GM10847 (cell line): Measurements from ENCODE around the gene PKM.

ENCODE experiments used
- POLR2A ChIP-seq: IDR thresholded peaks from 2 replicates; pipeline ENCODE4 v1.6.1; 2011; ENCODE audit not compliant: insufficient read length; ENCODE audit errors: extremely low read depth

PKM gene

DNA sequence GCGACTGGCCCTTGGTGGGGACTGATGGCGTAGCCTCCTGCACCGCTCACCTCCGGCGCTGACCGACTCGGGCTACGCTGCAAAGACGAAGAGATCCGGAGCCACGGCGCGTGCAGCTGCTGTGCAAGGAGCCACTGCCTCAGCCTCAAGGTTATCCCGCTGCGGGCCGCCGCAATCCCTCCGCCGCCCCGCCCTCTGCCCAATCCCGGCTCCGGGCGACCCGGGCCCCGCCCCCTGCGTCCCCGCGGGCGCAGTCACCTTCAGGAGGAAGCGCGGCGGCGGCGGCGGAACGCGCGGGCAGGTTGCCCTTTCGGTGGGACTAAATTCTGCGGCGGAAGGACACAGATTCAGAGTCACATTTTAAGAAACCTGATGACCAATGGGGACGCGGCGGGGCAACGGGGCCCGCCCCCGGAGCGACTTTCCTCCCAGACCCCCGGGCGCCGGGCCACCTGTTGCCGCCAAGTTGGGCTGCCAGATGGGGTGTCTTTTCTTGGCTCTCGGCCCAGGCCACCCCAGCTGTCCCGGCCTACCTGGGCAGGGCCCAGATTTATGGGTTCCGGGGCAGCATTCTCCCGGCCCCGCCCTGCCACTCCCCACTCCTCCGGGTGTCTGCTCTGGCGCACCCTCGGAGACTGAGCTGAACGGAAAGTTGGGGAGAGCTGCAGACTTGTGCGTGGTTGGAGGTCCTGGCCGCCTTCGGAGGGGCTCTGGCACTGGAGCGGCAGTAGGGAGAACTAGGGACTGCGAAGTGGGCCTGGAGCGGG is at the start of gene PKM:
PKM (minus strand) TSS at position 125 of the 767 bp plus-strand sequence. CDS start 12,093 bp downstream, outside the sequence.
- TF ChIP-seq POLR2A: peak; percentile 99

DNA sequence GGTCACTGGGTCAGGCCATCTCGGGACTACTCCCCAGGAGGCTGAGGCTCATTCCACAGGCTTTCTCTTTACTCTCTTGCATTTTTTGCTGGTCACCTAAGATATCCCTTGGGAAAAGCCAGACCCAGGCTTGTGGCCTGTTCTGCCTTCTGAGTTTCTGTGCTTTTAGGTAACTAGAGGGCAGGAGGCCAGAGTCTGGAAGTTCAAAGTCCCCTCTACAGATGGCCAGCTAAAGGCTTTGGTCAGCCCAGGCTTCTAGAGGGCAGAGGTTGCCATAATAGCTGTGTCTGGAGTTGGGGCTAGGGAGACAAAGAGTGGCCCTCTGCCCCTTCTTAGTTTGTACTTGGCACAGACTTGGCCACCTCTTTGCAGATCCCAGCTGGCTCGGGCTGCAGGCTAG is 49.8 kb upstream of the PKM start:
- TF ChIP-seq POLR2A: no peak

DNA sequence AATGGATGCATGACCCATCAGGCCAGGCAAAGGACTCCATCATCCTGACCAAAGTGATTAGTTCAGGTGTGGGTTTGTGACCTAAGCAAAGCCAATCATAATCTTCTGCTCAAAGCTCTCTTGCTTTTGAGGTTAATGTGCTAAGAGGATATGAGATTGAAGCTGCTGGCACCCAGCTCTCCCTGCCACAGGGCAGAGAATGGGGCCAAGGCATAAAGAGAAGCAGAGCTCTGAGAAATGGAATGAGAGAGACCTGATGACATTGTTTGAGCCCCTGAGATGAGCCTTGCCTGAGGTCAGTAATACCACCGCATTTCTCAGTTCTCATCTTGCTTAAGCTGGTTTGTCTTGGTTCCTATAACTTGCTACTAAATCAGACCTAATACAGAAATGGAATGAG is 47.7 kb upstream of the PKM start:
- no peak for TF ChIP-seq POLR2A

DNA sequence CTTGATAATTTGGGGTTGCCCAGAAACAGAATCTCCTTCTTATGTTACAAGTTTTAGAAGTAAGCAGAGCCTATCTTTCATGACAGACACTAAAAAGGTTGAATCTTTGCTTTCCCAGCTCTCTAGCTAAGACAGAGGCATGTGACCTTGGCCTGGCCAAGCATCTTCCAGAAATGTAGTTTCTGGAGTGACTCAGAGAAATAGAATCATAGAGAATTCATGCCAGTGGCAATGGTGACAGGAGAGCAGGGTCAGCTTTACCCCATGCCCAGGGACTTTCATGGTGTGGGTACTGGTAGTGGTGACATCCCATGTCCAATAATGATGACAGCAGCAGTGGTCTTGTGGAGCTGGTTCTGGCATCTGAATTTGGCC is 45.3 kb upstream of the PKM start:
- TF ChIP-seq POLR2A: no peak

DNA sequence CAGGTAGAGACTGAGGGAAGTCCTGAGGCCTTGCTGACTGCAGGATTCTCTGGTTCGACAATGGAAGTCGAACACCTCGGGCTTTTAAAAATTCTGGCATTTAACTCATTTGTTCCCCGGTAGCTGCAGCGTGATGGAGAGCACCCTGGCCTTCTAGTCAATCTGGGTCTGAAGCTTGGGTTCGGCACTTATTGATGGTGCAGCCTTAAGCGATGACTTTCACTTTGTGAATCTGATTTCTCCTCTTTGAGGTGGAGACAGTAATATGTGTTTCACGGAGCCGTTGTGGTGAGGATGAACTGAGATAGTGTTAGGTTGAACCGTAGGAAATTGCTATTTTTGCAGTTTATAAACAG is 42.0 kb upstream of the PKM start:
- no peak for TF ChIP-seq POLR2A

DNA sequence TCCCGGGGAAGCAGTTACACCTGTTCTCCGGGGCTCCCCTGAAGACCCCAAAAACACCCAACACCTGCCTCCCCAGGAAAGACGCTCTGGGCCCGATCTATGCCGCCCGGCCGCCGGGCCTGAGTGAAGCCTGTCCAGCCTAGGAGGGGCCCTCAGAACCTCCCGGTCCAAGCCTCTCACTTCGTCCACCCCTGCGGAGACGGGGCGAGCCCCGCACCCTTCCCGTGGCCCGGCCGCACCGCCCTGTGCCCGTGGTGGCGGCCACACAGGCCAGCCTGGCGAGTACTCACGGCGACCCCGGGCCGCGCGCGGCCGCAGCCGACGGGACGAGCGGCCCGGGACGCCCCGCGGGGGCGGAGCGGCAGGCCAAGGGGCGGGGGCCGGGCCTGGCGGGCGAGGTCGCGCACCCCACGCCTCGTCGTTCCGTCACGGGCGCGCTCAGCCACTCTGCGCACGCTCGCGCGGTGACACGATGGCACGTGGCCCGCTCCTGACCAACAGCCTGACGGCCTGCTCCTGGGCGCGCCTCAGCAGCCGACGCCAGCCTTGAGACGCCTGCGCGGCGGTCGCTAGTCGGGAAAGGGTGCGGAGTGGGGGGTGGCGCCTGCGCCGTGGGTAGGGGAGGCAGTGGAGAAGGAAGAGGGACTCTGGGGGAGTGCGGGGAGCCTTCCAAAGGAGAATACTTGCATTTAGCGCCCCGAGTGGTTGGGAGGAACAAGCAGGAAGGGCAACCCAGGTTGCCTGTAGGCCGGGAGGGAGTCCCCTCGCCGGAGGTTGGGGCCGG is 41.4 kb upstream of the PKM start, which contains the start of gene PARP6:
PARP6 (minus strand) TSS at position 342 of the 784 bp plus-strand sequence. CDS start 5,077 bp downstream, outside the sequence.
- TF ChIP-seq POLR2A: peak; percentile 61

DNA sequence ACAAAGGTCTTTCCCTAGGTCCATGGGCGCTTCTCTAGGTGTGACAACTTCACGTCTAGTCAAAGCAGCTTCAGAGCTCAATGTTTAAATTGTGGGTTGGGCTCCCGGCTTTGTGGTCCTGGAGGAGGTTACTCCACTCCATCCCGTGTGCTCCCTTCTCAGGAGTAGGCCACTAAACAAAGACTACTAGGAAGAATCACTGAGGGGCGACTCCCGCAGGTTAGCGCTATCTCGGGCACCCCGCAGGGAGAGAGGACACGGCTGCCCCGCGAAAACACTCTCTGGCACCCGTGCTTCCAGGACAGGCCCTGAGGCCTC is 40.9 kb upstream of the PKM start:
- no peak for TF ChIP-seq POLR2A

DNA sequence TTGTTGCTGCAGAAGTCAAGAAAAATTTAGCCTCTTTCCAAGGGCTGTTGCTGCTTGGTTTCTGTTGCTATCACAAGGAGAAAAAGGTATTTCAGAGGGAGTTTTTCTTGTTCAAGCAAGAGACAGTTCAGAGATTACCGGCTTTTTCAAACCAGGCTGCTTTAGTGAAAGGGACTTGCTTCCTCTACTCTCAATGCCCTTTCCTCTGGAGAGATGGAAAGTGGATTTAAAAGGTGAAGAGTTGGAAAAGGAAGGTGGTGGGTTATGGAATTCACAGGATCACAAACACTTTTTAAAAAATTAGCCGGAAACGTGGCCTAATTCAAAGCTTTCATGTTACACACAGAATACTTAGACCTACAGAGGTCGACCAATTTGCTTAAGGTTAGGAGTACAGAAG is 40.2 kb upstream of the PKM start:
- no peak for TF ChIP-seq POLR2A

DNA sequence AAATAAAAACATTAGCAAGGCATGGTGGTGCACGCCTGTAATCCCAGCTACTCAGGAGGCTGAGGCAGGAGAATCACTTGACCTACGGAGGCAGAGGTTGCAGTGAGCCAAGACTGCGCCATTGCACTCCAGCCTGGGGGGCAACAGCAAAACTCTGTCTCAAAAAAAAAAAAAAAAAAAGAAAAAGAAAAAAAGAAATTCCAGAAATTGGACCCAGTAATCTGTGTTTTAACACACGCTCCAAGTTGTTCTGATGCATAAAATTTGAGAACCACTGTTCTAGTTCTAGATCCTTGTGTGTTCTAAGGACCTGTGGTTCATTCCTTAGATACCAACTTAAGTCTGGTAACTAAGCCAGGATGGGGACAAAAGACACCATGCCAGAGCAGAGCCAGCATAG is 38.7 kb upstream of the PKM start:
- TF ChIP-seq POLR2A: no peak

DNA sequence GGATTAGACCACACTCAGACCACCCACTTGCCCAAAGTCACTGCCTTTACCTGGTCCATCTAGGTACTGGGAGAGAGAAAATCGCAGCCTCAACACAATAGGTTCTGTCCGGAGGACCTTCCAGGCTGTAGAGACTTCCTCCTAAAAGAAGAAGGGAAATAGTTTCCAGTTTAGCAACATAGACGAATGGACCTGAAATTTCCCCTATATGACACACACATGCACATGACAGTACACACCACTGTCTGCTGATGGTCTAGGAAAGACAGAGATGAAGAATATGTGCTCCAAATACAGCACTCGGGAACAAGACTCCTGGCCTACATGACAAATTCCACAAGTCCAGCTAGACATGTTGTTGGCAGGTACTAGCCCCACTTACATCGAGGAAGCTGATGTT is 34.0 kb upstream of the PKM start:
- TF ChIP-seq POLR2A: no peak

DNA sequence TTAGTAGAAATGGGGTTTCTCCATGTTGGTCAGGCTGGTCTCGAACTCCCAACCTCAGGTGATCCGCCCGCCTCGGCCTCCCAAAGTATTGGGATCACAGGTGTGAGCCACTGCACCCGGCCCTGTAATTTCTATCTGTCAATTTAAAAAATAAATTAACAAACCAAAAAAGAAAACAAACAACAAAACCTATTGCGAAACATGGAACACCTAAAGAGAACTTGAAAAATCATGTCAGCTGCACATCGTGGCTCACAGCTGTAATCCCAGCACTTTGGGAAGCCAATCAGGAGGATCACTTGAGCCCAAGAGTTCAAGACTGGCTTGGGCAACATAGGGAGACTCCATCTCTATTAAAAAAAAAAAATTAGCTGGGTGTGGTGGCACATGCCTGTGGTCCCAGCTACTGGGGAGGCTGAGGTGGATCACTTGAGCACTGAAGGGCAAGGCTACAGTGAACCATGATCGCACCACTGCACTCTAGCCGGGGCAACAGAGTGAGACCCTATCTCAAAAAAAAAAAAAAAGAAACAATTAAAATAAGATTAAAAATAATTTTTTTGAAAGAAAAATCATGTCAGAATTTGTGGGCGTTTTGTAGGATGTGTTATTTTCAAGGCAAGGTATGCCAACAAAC is 21.8 kb upstream of the PKM start:
- TF ChIP-seq POLR2A: no peak

DNA sequence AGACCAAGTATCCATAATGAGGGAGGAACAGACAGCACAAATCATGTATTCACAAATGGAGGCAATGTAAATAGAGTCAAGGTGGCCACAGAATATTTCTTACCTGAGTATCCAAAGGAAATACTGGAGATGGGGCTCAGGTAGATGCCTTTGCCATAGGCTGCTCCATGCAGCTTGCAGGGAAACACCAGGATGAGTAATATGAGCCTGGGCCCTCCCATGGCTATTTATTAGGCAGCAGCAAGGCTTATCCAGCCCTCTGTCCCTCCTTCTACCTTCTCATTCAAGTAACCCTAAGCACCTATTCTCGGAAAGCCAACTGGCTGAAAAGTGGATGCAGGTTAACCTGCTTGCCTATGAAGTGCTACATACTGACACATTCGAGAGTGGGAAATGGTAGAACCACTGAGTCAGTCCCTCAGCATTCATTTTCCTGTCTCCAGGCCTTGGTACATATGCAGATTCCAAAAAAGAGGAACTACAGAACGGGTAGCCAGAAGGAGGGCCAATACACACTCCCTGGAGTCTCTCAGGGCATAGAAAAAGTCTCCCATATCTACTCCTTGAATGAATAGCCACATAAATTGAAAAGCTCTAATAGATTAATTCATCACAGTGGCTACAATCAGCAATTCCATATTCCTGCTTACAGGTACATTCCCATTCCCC is 18.3 kb upstream of the PKM start:
- TF ChIP-seq POLR2A: no peak

DNA sequence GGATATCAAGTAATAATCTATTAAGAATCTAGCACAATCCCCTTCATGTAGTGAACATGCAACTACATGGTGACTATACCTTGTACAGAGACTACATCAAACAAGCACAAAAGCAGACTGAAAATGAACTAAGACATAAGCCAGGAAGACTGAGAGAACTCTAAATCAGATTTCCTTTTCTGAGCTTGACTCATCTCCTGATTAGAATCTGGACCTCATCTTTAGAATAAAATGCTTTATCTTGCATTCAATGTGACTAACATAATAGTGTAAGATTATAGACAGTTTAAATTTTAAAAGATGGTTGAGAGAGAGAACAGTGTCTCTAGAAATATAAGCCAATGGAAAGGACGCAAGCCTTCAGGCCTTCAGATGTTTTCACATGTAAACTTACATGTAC is 17.5 kb upstream of the PKM start:
- TF ChIP-seq POLR2A: no peak

DNA sequence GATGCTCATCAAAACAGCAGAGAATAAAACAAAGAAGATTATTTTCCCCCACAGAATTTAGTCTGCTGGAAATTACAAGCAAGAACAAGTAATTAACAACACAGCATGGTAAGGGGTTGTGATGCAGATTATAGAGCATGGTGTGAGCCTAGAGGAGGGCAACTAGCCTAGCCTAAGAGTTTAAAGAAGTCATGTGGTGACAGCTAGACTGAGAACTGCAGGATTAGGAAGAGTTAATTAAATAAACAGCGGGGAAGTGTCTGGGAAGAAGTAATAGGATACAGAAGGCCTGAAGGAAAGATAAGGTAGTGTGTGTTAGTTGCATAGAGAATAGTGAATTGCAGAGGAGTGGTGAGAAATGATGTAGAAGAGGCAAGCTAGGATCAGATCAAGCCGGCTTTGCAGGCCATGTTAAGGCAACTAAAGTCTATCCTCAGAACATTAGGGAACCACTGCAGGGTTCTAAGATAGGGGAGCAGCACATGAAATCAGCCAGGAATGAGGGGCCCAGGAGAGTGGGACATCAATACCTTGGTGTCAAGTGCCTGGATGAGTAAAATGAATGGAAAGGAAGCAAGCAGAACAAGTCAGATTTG is 11.9 kb upstream of the PKM start:
- no peak for TF ChIP-seq POLR2A

DNA sequence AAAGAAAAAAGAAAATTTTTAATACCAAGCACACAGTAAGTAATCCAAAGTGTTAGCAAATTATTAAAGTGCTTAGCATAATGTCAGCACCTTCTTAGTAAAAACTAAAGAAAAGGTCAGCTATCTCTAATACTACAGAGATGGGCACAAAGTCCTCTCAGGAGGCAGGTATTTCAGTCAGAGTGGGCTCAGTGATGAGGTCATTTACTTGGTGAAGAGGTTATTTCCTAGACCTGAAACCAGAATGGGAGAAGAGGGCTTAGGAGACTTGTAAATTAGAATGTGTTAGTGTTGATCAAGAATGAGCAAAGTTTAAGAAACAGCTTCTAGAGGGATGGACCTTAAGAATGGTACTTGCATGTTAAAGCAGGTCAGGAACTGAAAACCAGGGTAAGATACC is 8.7 kb upstream of the PKM start:
- TF ChIP-seq POLR2A: no peak
